Lower leg skin (tissue), 3 donors: ENCODE data around the gene TNP1.

Experiments
- CTCF ChIP-seq, 3 donors: fragments of 450-650 bp; IDR thresholded peaks; one replicate each; pipeline ENCODE4 v1.5.1; 2016; ENCODE audit warnings: antibody characterized with exemption in 3 of 3, mild to moderate bottlenecking in 3 of 3, moderate library complexity in 2 of 3
- POLR2A ChIP-seq, 2 donors: fragments of 450-650 bp; IDR thresholded peaks; one replicate each; pipeline ENCODE4 v1.6.1; 2016 to 2017; ENCODE audit warnings: antibody characterized with exemption in 2 of 2, mild to moderate bottlenecking in 1 of 2, moderate library complexity in 1 of 2

- TF ChIP-seq CTCF (IDR thresholded peaks at IDR 0.05) (no peak), POLR2A (IDR thresholded peaks at IDR 0.05) (no peak)
Observed at GRCh38 chr2:216880509-216881184, 20.8 kb upstream of the TNP1 start.
